HCT116 (cell line): ENCODE measurements around the gene UQCR11. TPM values are rescaled to one million over a fixed set of nuclear protein-coding genes. Genes with fewer than 3 reads are reported as not detected.
A peak's percentile ranks its signal among the peaks of the same experiment; 100 is the strongest.

Experiments
- ATAC-seq: fragments of 200-7000 bp; cut with Tn5 transposase; 2 replicates; pipeline ENCODE4 v1.9.1; 2020; ENCODE audit warnings: mild to moderate bottlenecking, moderate library complexity
- BruUV-seq: library from RNA; stranded (reverse); fragments of 400-500 nt; replicated peaks from 2 replicates; lab custom pipeline; 2021; lab: Mats Ljungman, UMichigan
- CTCF ChIA-PET: fragments of 300-600 bp; sonication (Branson Sonifier 250); formaldehyde crosslinking; loops from one replicate; lab custom pipeline; 2021; ENCODE audit warnings: antibody characterized with exemption; lab: Charles Lee
- POLR2A ChIA-PET: fragments of 300-600, 350-600 bp; sonication (Branson Sonifier 250); formaldehyde crosslinking; loops from one replicate; lab custom pipeline; 2021; ENCODE audit warnings: antibody characterized with exemption; lab: Charles Lee
- RAD21 ChIA-PET, 2 experiments: fragments of 300-600 bp; sonication (Branson Sonifier 250); formaldehyde crosslinking; loops; one replicate each; lab custom pipeline; 2023; ENCODE audit warnings: low total read pairs in 2 of 2; ENCODE audit not compliant: uncharacterized antibody in 2 of 2, unreplicated experiment in 2 of 2, low non-redundant PET in 1 of 2; lab: Charles Lee
- DNase-seq: peaks from one replicate; pipeline ENCODE4 v3.0.0-alpha.2; 2010; ENCODE audit warnings: low read depth, low spot score
- H2AFZ ChIP-seq: fragments of 200-600 bp; shearing (Covaris generic), sonication (generic); 2 replicates; pipeline ENCODE4 v1.6.1; 2017; ENCODE audit warnings: low read depth, mixed run types, mixed read lengths, antibody characterized with exemption, low read length; ENCODE audit not compliant: poor library complexity, severe bottlenecking
- H3K27ac ChIP-seq: 2 replicates; pipeline ENCODE4 v1.5.1; 2012; ENCODE audit warnings: low read depth, low read length
- H3K27me3 ChIP-seq: fragments of 200-600 bp; sonication (generic); 2 replicates; pipeline ENCODE4 v1.6.1; 2016; ENCODE audit warnings: mixed run types, low read length, mixed read lengths; ENCODE audit not compliant: insufficient read depth
- H3K36me3 ChIP-seq, 2 experiments: fragments of 200-500 bp in 1 of 2; fragments of 200-600 bp in 1 of 2; sonication (Bioruptor generic) in 1 of 2; sonication (generic) in 1 of 2; 2 replicates each; pipeline versions ENCODE4 v1.5.1 to v1.6.1; 2014 to 2016; ENCODE audit warnings: low read length in 2 of 2, inconsistent platforms in 1 of 2, mixed read lengths in 1 of 2, mixed run types in 1 of 2; ENCODE audit not compliant: insufficient read depth in 2 of 2, control insufficient read depth in 1 of 2
- H3K4me1 ChIP-seq, 2 experiments: fragments of 200-600 bp in 1 of 2; sonication (generic) in 1 of 2; 2 replicates each; pipeline versions ENCODE4 v1.5.1 to v1.6.1; 2012 to 2017; ENCODE audit warnings: low read length in 2 of 2, inconsistent platforms in 1 of 2, mild to moderate bottlenecking in 1 of 2, mixed read lengths in 1 of 2, mixed run types in 1 of 2, moderate library complexity in 1 of 2; ENCODE audit not compliant: insufficient read depth in 2 of 2, control insufficient read depth in 1 of 2
- H3K4me2 ChIP-seq: fragments of 200-600 bp; sonication (generic); 2 replicates; pipeline ENCODE4 v1.6.1; 2017; ENCODE audit warnings: mixed run types, low read length, mixed read lengths
- H3K4me3 ChIP-seq, 2 experiments: fragments of 200-600 bp in 1 of 2; sonication (generic) in 1 of 2; replicated peaks in 1 of 2; 2 replicates each; pipeline ENCODE4 v1.5.1; 2011 to 2016; ENCODE audit warnings: low read length in 2 of 2, control low read depth in 1 of 2, low read depth in 1 of 2, mild to moderate bottlenecking in 1 of 2, mixed read lengths in 1 of 2, mixed run types in 1 of 2
- H3K79me2 ChIP-seq: fragments of 200-600 bp; sonication (generic); 2 replicates; pipeline ENCODE4 v1.6.1; 2017; ENCODE audit warnings: mild to moderate bottlenecking, mixed run types, low read length, moderate library complexity, mixed read lengths; ENCODE audit not compliant: insufficient read depth
- H3K9ac ChIP-seq: fragments of 200-600 bp; sonication (generic); 2 replicates; pipeline ENCODE4 v1.6.1; 2016; ENCODE audit warnings: low read length, mixed read lengths
- H3K9me2 ChIP-seq: fragments of 200-600 bp; sonication (generic), shearing (Covaris generic); 2 replicates; pipeline ENCODE4 v1.6.1; 2017; ENCODE audit warnings: mixed run types, mild to moderate bottlenecking, moderate library complexity; ENCODE audit not compliant: insufficient read depth
- H3K9me3 ChIP-seq, 2 experiments: fragments of 200-500 bp in 1 of 2; fragments of 200-600 bp in 1 of 2; sonication (Bioruptor generic) in 1 of 2; sonication (generic) in 1 of 2; 2 replicates each; pipeline ENCODE4 v1.6.1; 2014 to 2017; ENCODE audit warnings: low read length in 2 of 2, mixed read lengths in 2 of 2, inconsistent platforms in 1 of 2, low read depth in 1 of 2, mild to moderate bottlenecking in 1 of 2, mixed run types in 1 of 2, moderate library complexity in 1 of 2; ENCODE audit not compliant: control insufficient read depth in 1 of 2, insufficient read depth in 1 of 2
- H4K20me1 ChIP-seq: fragments of 200-600 bp; sonication (generic), shearing (Covaris generic); 2 replicates; pipeline ENCODE4 v1.6.1; 2017; ENCODE audit warnings: mixed run types, mild to moderate bottlenecking, moderate library complexity; ENCODE audit not compliant: insufficient read depth
- EZH2 ChIP-seq: fragments of 200-600 bp; sonication (generic); IDR thresholded peaks from 2 replicates; pipeline ENCODE4 v1.6.1; 2017; ENCODE audit warnings: antibody characterized with exemption, mixed run types
- MAX ChIP-seq: IDR thresholded peaks from 2 replicates; pipeline ENCODE4 v1.6.1; 2012
- POLR2AphosphoS5 ChIP-seq: IDR thresholded peaks from 2 replicates; pipeline ENCODE4 v1.6.1; 2011; ENCODE audit warnings: mild to moderate bottlenecking, low read depth, low read length, moderate library complexity
- REST ChIP-seq: IDR thresholded peaks from 2 replicates; pipeline ENCODE4 v1.6.1; 2012; ENCODE audit warnings: low read depth
- SP1 ChIP-seq: IDR thresholded peaks from 2 replicates; pipeline ENCODE4 v1.6.1; 2012; ENCODE audit warnings: low read depth
- SRF ChIP-seq: IDR thresholded peaks from 2 replicates; pipeline ENCODE4 v1.6.1; 2012; ENCODE audit warnings: low read depth
- YY1 ChIP-seq: IDR thresholded peaks from 2 replicates; pipeline ENCODE4 v1.6.1; 2011; ENCODE audit warnings: low read length, low read depth, moderate library complexity, mild to moderate bottlenecking; ENCODE audit not compliant: insufficient replicate concordance; ENCODE audit errors: extremely low read depth
- ZBTB33 ChIP-seq: IDR thresholded peaks from 2 replicates; pipeline ENCODE4 v1.6.1; 2011; ENCODE audit warnings: mild to moderate bottlenecking, low read length, moderate library complexity; ENCODE audit not compliant: insufficient replicate concordance; ENCODE audit errors: extremely low read depth
- intact Hi-C: fragments of 100-400 bp; cut with micrococcal nuclease; formaldehyde crosslinking; loops from 2 replicates; pipeline ENCODE4 v1.10.0; 2022
- total RNA-seq: library from RNA; stranded (reverse); gene quantifications from one replicate; pipeline ENCODE4 v1.2.1, GENCODE V29; 2021; ENCODE audit not compliant: unreplicated experiment

Gene UQCR11
- total RNA-seq, 1 experiment from 2014 or later: 303 TPM

GRCh38 chr19:1652471-1653299 lies 47.4 kb upstream of the UQCR11 start, which contains the start of gene TCF3:
TCF3 (minus strand) TSS chr19:1652615; CDS start chr19:1650248, 2,367 bp downstream.
- Histone ChIP-seq H2AFZ (peak within 1 kb of the TSS; percentile 90), H3K79me2 (peaks cover 38% of the 10 kb centered on the region), H3K9ac (peak within 1 kb of the TSS; percentile 88), H3K9me3 (no peaks in the 10 kb centered on the region), H3K27me3 (no peaks in the 10 kb centered on the region), H3K36me3 (peaks cover 6 to 14% of the 10 kb centered on the region in 2 experiments; a peak in 3 of 4 replicates), H4K20me1 (no peaks in the 10 kb centered on the region), H3K4me3 (peak within 1 kb of the TSS; percentile 58 to 83), H3K4me1 (peaks cover 23 to 46% of the 10 kb centered on the region in 2 experiments), H3K9me2 (no peaks in the 10 kb centered on the region), H3K4me2 (peak within 1 kb of the TSS; percentile 95), H3K27ac (peak within 1 kb of the TSS; percentile 82)
- peak; percentile 91 for ATAC-seq
- POLR2A ChIA-PET: interaction anchor here (1.8 kb wide), 1 partner anchor 95 kb away, joined by 4 read pairs; no protein-coding TSS in a partner anchor
- TF ChIP-seq SP1 (peak; percentile 99), POLR2AphosphoS5 (peak; percentile 61), SRF (no peak), YY1 (peak; percentile 3), EZH2 (no peak), MAX (peak; percentile 62; the same call in 1 of the 2 replicates), REST (no peak), ZBTB33 (peak; percentile 89)
- intact Hi-C loops: no loop called here
- peak; percentile 99 for DNase-seq
- CTCF ChIA-PET: interaction anchor here (0.6 to 2.4 kb wide), 3 partner anchors 47 to 185 kb away, joined by 3 to 7 read pairs (median 3); partner anchors contain the start of gene UQCR11
- RAD21 ChIA-PET: no interaction called here
- no TSS peak for BruUV-seq
